Caco-2 (cell line): ENCODE measurements around the gene CALCOCO2. TPM values are rescaled to one million over a fixed set of nuclear protein-coding genes. Genes with fewer than 3 reads are reported as not detected.

Experiments used
- BruUV-seq: library from RNA; stranded (reverse); fragments of 400-500 nt; replicated peaks from 2 replicates; lab custom pipeline; 2021; lab: Mats Ljungman, UMichigan
- CTCF ChIA-PET: fragments of 300-600 bp; sonication (Branson Sonifier 250); formaldehyde crosslinking; loops from one replicate; lab custom pipeline; 2022; ENCODE audit warnings: antibody characterized with exemption; lab: Charles Lee
- POLR2A ChIA-PET: fragments of 300-600 bp; sonication (Branson Sonifier 250); formaldehyde crosslinking; loops from one replicate; lab custom pipeline; 2022; ENCODE audit warnings: antibody characterized with exemption; lab: Charles Lee
- DNase-seq, 2 experiments: peaks; one replicate each; pipeline versions ENCODE4 v3.0.0 to v3.0.0-alpha.2; 2020 to 2022
- H3K27me3 ChIP-seq: replicated peaks from 2 replicates; pipeline ENCODE4 v1.6.0; 2011; ENCODE audit warnings: low read length; ENCODE audit not compliant: control insufficient read depth, insufficient read depth
- H3K36me3 ChIP-seq: 2 replicates; pipeline ENCODE4 v1.5.1; 2011; ENCODE audit warnings: low read length; ENCODE audit not compliant: control insufficient read depth, insufficient read depth
- H3K4me1 ChIP-seq: fragments of 250-450 bp; sonication (Bioruptor Pico); 2 replicates; pipeline ENCODE4 v1.5.1; 2020; ENCODE audit warnings: mild to moderate bottlenecking
- H3K4me3 ChIP-seq: 2 replicates; pipeline ENCODE4 v1.5.1; 2011; ENCODE audit warnings: low read depth, mild to moderate bottlenecking, control low read depth, low read length
- H3K9me3 ChIP-seq: fragments of 250-450 bp; sonication (Bioruptor Pico); 2 replicates; pipeline ENCODE4 v1.5.1; 2020; ENCODE audit warnings: mild to moderate bottlenecking, moderate library complexity
- H3K27ac Mint-ChIP-seq: one replicate; pipeline ENCODE4 v1.8.0; 2022; ENCODE audit warnings: mixed read lengths; ENCODE audit not compliant: unreplicated experiment
- H3K27me3 Mint-ChIP-seq: one replicate; pipeline ENCODE4 v1.8.0; 2022; ENCODE audit warnings: mixed read lengths; ENCODE audit not compliant: insufficient read depth, unreplicated experiment
- H3K36me3 Mint-ChIP-seq: one replicate; pipeline ENCODE4 v1.8.0; 2022; ENCODE audit warnings: mild to moderate bottlenecking, mixed read lengths; ENCODE audit not compliant: insufficient read depth, unreplicated experiment
- H3K4me1 Mint-ChIP-seq: one replicate; pipeline ENCODE4 v1.8.0; 2022; ENCODE audit warnings: low read depth, mixed read lengths; ENCODE audit not compliant: unreplicated experiment
- H3K4me3 Mint-ChIP-seq: one replicate; pipeline ENCODE4 v1.8.0; 2022; ENCODE audit warnings: mild to moderate bottlenecking, moderate library complexity, mixed read lengths; ENCODE audit not compliant: unreplicated experiment
- H3K9me3 Mint-ChIP-seq: one replicate; pipeline ENCODE4 v1.8.0; 2022; ENCODE audit warnings: mixed read lengths; ENCODE audit not compliant: unreplicated experiment
- intact Hi-C: fragments of 100-400 bp; cut with micrococcal nuclease; formaldehyde crosslinking; loops from one replicate; pipeline ENCODE4 v1.10.0; 2022; ENCODE audit not compliant: unreplicated experiment
- total RNA-seq: library from RNA; stranded (reverse); gene quantifications from 2 replicates; pipeline ENCODE4 v1.2.3, GENCODE V29; 2022
- TF ChIP-seq, protein P1 (sequence below), 2 experiments: fragments of 200-600 bp in 1 of 2; IDR thresholded peaks; 1 replicate in 1 of 2; 2 replicates in 1 of 2; pipeline versions ENCODE4 v1.5.1 to v1.8.0; 2011 to 2022; ENCODE audit warnings: antibody characterized with exemption in 1 of 2, control low read depth in 1 of 2, inconsistent platforms in 1 of 2, low read depth in 1 of 2, low read length in 1 of 2, mild to moderate bottlenecking in 1 of 2, moderate library complexity in 1 of 2; ENCODE audit not compliant: insufficient read depth in 1 of 2, severe bottlenecking in 1 of 2, unreplicated experiment in 1 of 2

Gene CALCOCO2
- total RNA-seq, 1 experiment from 2014 or later: 233 TPM

DNA sequence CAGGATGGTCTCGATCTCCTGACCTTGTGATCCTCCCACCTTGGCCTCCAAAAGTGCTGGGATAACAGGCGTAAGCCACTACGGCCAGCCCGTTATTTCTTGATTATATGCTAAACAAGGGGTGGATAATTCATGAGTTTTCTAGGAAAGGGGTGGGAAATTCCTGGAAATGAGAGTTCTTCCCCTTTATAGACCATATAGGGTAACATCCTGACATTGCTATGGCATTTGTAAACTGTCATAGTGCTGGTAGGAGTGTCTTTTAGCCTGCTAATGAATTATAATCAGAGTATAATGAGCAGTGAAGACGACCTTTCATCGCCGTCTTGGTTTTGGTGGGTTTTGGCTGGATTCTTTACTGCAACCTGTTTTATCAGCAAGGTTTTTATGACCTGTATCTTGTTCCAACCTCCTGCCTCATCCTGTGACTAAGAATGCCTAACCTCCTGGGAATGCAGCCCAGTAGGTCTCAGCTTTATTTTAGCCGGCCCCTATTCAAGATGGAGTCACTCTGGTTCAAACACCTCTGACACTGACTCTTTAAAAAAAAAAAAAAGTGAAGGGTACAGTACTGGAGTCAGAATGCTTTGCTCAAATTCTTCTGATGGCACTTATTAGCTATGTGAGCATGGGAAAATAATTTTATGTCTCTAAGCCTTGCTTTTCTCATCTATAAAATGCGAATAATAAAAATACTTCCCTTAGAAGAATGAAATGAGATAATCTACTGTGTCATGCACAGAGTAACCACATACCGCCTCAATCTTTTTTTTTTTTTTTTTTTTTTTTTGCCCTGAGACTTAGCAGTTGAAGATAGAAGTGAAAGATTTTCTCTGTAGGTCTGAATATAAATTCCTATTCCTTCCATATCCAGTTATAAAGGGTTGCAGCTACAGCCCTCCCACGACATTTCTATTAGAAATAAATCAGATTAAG is 5.1 kb upstream of the CALCOCO2 start:
- Histone ChIP-seq H3K4me3 (no peak overlapping the region), H3K27me3 (no peaks in the 10 kb centered on the region), H3K4me1 (peaks cover 12% of the 10 kb centered on the region), H3K9me3 (no peaks in the 10 kb centered on the region), H3K36me3 (no peaks in the 10 kb centered on the region)
- CTCF ChIA-PET: interaction anchor here (0.6 to 1.7 kb wide), 4 partner anchors 53 to 800 kb away, joined by 3 to 6 read pairs (median 4); no protein-coding TSS in a partner anchor
- no TSS peak for BruUV-seq
- intact Hi-C loops: no loop called here
- peak; percentile 60 to 70 for DNase-seq
- POLR2A ChIA-PET: interaction anchor here (0.6 kb wide), 1 partner anchor 537 kb away, joined by 3 read pairs; no protein-coding TSS in a partner anchor
- TF ChIP-seq, protein P1, sequence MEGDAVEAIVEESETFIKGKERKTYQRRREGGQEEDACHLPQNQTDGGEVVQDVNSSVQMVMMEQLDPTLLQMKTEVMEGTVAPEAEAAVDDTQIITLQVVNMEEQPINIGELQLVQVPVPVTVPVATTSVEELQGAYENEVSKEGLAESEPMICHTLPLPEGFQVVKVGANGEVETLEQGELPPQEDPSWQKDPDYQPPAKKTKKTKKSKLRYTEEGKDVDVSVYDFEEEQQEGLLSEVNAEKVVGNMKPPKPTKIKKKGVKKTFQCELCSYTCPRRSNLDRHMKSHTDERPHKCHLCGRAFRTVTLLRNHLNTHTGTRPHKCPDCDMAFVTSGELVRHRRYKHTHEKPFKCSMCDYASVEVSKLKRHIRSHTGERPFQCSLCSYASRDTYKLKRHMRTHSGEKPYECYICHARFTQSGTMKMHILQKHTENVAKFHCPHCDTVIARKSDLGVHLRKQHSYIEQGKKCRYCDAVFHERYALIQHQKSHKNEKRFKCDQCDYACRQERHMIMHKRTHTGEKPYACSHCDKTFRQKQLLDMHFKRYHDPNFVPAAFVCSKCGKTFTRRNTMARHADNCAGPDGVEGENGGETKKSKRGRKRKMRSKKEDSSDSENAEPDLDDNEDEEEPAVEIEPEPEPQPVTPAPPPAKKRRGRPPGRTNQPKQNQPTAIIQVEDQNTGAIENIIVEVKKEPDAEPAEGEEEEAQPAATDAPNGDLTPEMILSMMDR (IDR thresholded peaks at IDR 0.05; ENCODE audit: insufficient read depth in 1 of 2, low read depth in 1 of 2, low read length in 1 of 2, severe bottlenecking in 1 of 2, unreplicated experiment in 1 of 2): no peak
- H3K36me3 Mint-ChIP-seq: peaks cover 7% of the 10 kb centered on the region
- H3K27ac Mint-ChIP-seq: no peak overlapping the region
- H3K4me3 Mint-ChIP-seq: no peak overlapping the region
- H3K9me3 Mint-ChIP-seq: no peaks in the 10 kb centered on the region
- H3K4me1 Mint-ChIP-seq: peaks cover 6% of the 10 kb centered on the region
- H3K27me3 Mint-ChIP-seq: no peaks in the 10 kb centered on the region

- CTCF ChIA-PET: interaction anchor here (0.8 to 5.0 kb wide), 8 partner anchors 8 to 230 kb away, joined by 3 to 37 read pairs (median 3); partner anchors contain the start of gene TTLL6
- DNase-seq: no peak
- Histone ChIP-seq H3K36me3 (no peaks in the 10 kb centered on the region), H3K4me1 (peaks cover 7% of the 10 kb centered on the region; the same call in 1 of the 2 replicates), H3K27me3 (no peaks in the 10 kb centered on the region), H3K9me3 (no peaks in the 10 kb centered on the region), H3K4me3 (peak overlapping the region; percentile 89)
- POLR2A ChIA-PET: interaction anchor here (0.6 to 1.0 kb wide), 3 partner anchors 11 to 220 kb away, joined by 3 to 10 read pairs (median 4); no protein-coding TSS in a partner anchor
- Mint-ChIP-seq H3K36me3 (peaks cover 28% of the 10 kb centered on the region), H3K27me3 (no peaks in the 10 kb centered on the region), H3K4me3 (peak overlapping the region; percentile 99), H3K4me1 (no peaks in the 10 kb centered on the region), H3K27ac (peak overlapping the region; percentile 99), H3K9me3 (no peaks in the 10 kb centered on the region)
- intact Hi-C loops: loop anchor here (1.0 kb wide), 4 partner anchors 9 to 48 kb away; partner anchors contain the start of gene TTLL6
- BruUV-seq: no TSS peak
- TF ChIP-seq, protein P1 (IDR thresholded peaks at IDR 0.05; ENCODE audit: insufficient read depth in 1 of 2, low read depth in 1 of 2, low read length in 1 of 2, severe bottlenecking in 1 of 2, unreplicated experiment in 1 of 2): no peak
These were observed 681 bp downstream of the CALCOCO2 start for GRCh38 chr17:48831549-48831883.

DNA sequence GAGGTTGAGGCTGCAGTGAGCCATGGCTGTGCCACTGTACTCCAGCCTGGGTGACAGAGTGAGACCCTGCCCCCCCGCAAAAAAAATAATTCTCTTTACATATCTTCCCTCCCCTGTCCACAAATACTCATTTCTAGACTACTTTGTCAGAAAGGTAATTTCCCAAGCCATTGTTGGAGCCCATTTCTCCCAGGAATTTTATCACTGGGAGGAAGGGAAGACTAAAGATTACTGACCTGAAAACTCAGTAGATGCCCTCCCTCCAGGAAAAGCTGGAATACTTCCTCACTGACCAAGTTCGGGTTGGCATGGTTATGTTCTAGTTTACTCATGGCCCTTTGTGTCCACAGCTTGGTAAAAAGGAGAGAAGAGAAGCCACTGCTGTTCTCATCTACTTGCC is 4.1 kb downstream of the CALCOCO2 start:
- Histone ChIP-seq H3K36me3 (no peaks in the 10 kb centered on the region), H3K4me1 (peaks cover 18% of the 10 kb centered on the region), H3K9me3 (no peaks in the 10 kb centered on the region), H3K27me3 (no peaks in the 10 kb centered on the region), H3K4me3 (no peak overlapping the region)
- Mint-ChIP-seq H3K9me3 (no peaks in the 10 kb centered on the region), H3K27me3 (no peaks in the 10 kb centered on the region), H3K36me3 (peaks cover 28% of the 10 kb centered on the region), H3K4me3 (no peak overlapping the region), H3K27ac (no peak overlapping the region), H3K4me1 (peaks cover 14% of the 10 kb centered on the region)
- ChIA-PET CTCF (interaction anchor here (0.5 to 5.0 kb wide), 3 partner anchors 17 to 50 kb away, joined by 5 to 37 read pairs (median 5); no protein-coding TSS in a partner anchor), POLR2A (no interaction called here)
- BruUV-seq: no TSS peak
- TF ChIP-seq, protein P1 (IDR thresholded peaks at IDR 0.05; ENCODE audit: insufficient read depth in 1 of 2, low read depth in 1 of 2, low read length in 1 of 2, severe bottlenecking in 1 of 2, unreplicated experiment in 1 of 2): no peak
- intact Hi-C loops: no loop called here
- no peak for DNase-seq
